SK-N-MC (cell line): ENCODE data around the gene GOLGA6L10.
"Not testable (repeated sequence)": the region's sequence is repeated elsewhere in the genome, so short reads cannot be mapped to it uniquely, and the experiment has no call there.

Experiments
- EZH2 ChIP-seq: fragments of 200-600 bp; sonication (generic); IDR thresholded peaks from one replicate; pipeline ENCODE4 v1.6.1; 2017; ENCODE audit warnings: antibody characterized with exemption
- FOXP2 ChIP-seq: optimal IDR thresholded peaks from 2 replicates; pipeline ENCODE3; 2011; ENCODE audit warnings: mild to moderate bottlenecking, moderate library complexity; ENCODE audit not compliant: insufficient read depth; ENCODE audit errors: extremely low read length, control extremely low read depth
- POLR2AphosphoS5 ChIP-seq: IDR thresholded peaks from 2 replicates; pipeline ENCODE4 v1.6.1; 2012; ENCODE audit warnings: mild to moderate bottlenecking, low read depth, low read length, borderline replicate concordance

- not testable (repeated sequence) for TF ChIP-seq POLR2AphosphoS5, EZH2, FOXP2
Observed at GRCh38 chr15:82362790-82363189, 13.5 kb upstream of the GOLGA6L10 start.
